Measurements from ENCODE around the gene SCCPDH.

DNA sequence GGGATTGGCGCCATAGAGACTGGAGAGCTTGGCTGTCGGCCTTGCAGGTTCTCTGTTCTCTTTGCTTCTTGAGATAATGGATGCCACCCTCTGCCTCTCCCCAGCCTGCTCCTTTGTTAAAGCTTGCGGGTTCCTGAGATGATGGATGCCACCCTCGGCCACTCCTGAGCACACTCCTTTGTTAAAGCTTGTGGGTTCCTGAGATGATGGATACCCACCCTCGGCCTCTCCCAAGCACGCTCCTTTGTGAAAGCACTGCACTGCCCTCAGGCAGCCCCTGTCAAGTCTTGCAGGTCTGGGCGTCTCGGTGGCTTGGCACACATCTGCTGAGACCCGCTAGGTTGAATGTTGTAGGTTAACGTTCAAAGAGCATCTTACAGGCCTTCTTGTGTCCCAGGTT lies 76.5 kb downstream of the SCCPDH start:
- TF ChIP-seq, protein P1, sequence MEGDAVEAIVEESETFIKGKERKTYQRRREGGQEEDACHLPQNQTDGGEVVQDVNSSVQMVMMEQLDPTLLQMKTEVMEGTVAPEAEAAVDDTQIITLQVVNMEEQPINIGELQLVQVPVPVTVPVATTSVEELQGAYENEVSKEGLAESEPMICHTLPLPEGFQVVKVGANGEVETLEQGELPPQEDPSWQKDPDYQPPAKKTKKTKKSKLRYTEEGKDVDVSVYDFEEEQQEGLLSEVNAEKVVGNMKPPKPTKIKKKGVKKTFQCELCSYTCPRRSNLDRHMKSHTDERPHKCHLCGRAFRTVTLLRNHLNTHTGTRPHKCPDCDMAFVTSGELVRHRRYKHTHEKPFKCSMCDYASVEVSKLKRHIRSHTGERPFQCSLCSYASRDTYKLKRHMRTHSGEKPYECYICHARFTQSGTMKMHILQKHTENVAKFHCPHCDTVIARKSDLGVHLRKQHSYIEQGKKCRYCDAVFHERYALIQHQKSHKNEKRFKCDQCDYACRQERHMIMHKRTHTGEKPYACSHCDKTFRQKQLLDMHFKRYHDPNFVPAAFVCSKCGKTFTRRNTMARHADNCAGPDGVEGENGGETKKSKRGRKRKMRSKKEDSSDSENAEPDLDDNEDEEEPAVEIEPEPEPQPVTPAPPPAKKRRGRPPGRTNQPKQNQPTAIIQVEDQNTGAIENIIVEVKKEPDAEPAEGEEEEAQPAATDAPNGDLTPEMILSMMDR (IDR thresholded peaks at IDR 0.05): no peak
- no peak for TF ChIP-seq POLR2A (IDR thresholded peaks at IDR 0.05)
